GM04503 (cell line): Measurements from ENCODE around the gene ANKRD13B.

Experiments used
- DNase-seq: peaks from one replicate; pipeline ENCODE4 v3.0.0-alpha.2; 2012; ENCODE audit warnings: low read depth

Gene ANKRD13B

GRCh38 chr17:29594519-29595090 lies 1.7 kb downstream of the ANKRD13B start:
- DNase-seq: no peak

- DNase-seq: no peak
Observed at GRCh38 chr17:29595107-29595942, 2.4 kb downstream of the ANKRD13B start.

- DNase-seq: no peak
Observed at GRCh38 chr17:29595943-29596774, 3.2 kb downstream of the ANKRD13B start.

- no peak for DNase-seq
Observed at GRCh38 chr17:29596811-29597210, 3.9 kb downstream of the ANKRD13B start.

- no peak for DNase-seq
Observed at GRCh38 chr17:29597361-29598172, 4.6 kb downstream of the ANKRD13B start.

- no peak for DNase-seq
Observed at GRCh38 chr17:29603109-29603674, 10.3 kb downstream of the ANKRD13B start.

GRCh38 chr17:29607557-29608195 lies 14.7 kb downstream of the ANKRD13B start:
- DNase-seq: no peak

GRCh38 chr17:29608986-29609385 lies 16.1 kb downstream of the ANKRD13B start:
- no peak for DNase-seq

GRCh38 chr17:29610395-29610794 lies 17.5 kb downstream of the ANKRD13B start:
- no peak for DNase-seq

- DNase-seq: no peak
Observed at GRCh38 chr17:29611351-29612093, 18.6 kb downstream of the ANKRD13B start.

GRCh38 chr17:29612094-29612403 lies 19.1 kb downstream of the ANKRD13B start:
- no peak for DNase-seq

GRCh38 chr17:29612404-29613280 lies 19.7 kb downstream of the ANKRD13B start:
- no peak for DNase-seq

- DNase-seq: no peak
Observed at GRCh38 chr17:29613352-29613837, 20.5 kb downstream of the ANKRD13B start.

GRCh38 chr17:29613856-29614255 lies 20.9 kb downstream of the ANKRD13B start:
- DNase-seq: no peak

- DNase-seq: no peak
Observed at GRCh38 chr17:29614349-29615047, 21.6 kb downstream of the ANKRD13B start.

GRCh38 chr17:29615048-29615385 lies 22.1 kb downstream of the ANKRD13B start:
- no peak for DNase-seq

GRCh38 chr17:29615492-29616299 lies 22.8 kb downstream of the ANKRD13B start:
- no peak for DNase-seq
